ENCODE measurements around the gene TKT. TPM values are rescaled to one million over a fixed set of nuclear protein-coding genes. Genes with fewer than 3 reads are reported as not detected.

The TKT gene
- 172 and 283 TPM in 2 replicates for total RNA-seq

DNA sequence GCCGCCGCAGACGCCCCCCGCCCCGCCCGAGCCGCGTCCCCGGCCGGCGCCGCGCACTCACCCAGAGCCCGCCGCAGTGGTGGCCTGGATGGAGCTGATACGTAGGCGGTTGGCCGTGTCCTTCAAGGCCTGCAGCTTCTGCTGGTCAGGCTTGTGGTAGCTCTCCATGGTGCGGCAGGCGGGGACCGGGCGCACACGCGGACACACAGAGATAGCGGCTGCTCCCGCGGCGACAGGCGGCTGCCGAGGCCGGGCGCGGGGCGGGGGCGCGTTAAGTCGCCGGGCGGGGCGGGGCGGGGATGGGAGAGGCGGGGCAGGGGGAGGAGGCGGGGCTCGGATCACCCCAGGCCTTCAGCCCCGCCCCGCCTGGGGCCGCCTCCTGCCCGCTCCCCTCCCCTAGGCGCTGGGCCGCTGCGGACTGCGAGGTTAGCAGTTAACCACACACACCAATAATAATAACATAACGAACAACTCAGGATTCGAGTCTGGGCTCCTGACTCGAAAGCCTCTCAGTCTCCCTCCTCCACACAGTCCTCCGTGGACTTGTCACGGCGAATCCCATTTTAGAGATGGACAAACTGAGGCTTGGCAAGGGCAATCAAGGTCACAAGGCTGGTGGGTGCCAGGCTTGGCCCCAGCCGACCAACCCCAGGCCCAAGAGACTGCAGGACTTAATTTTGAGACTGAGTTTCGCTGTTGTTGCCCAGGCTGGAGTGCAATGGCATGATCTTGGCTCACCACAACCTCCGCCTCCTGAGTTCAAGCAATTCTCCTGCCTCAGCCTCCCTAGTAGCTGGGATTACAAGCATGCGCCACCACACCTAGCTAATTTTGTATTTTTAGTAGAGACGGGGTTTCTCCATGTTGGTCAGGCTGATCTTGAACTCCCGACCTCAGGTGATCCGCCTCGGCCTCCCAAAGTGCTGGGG lies at the start of gene TKT:
TSS of gene TKT (minus strand) at position 248 of the 929 bp plus-strand sequence. CDS start at position 168, 80 bp downstream.

Other genes starting within 250 kb of the TKT start
- gene SFMBT1, start 209.9 kb downstream of the TKT start, total RNA-seq = 3.5 and 4.5 TPM in 2 replicates
- gene RFT1, start 125.6 kb downstream of the TKT start, total RNA-seq = 11.8 and 16.8 TPM in 2 replicates
- 1.4 and 1.7 TPM in 2 replicates for gene PRKCD, start 94.8 kb downstream of the TKT start, total RNA-seq
- gene DCP1A, start 91.5 kb upstream of the TKT start, total RNA-seq = 12.2 and 16.7 TPM in 2 replicates
- 0.09 TPM in 1 of 2 replicates, not detected in the other for gene CACNA1D, start 238.6 kb upstream of the TKT start, total RNA-seq